ENCODE data around the gene PANK1. TPM values are rescaled to one million over a fixed set of nuclear protein-coding genes. Genes with fewer than 3 reads are reported as not detected.

The PANK1 gene
- polyA plus RNA-seq, 2 of the 4 experiments (the other 2 are of a cell fraction) = 6.7 to 9.0 TPM

DNA sequence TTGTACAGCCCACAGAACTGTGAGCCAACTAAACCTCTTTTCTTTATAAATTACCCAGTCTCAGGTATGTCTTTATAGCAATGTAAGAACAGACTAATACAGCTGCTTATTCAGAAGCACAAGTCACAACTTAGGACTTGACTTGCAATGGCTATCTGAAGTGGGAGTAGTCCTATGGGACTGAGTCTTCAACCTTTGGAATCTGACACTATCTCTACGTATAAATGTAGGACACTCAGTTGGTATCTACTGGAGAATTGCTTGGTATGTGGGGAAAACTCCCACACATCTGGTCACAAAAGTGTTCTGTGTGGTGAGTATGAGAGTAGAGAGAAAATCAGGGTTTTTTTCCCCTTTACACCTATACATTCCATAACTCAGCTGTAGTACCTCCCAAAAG, 12.3 kb upstream of the PANK1 start:
- H3K4me2 ChIP-seq = no peak overlapping the region
- no peak overlapping the region for H3K27ac ChIP-seq
- DNase-seq (ENCODE audit: low read depth in 1 of 2, low spot score in 1 of 2) (no peak), FAIRE-seq (no peak), ATAC-seq (no peak)
- H3K9me3 ChIP-seq = no peaks in the 10 kb centered on the region
- no peak overlapping the region for H3K4me3 ChIP-seq
- no peaks in the 10 kb centered on the region for H3K4me1 ChIP-seq
- TF ChIP-seq JUN (IDR thresholded peaks at IDR 0.05) = no peak
- TF ChIP-seq ZFP36 (IDR thresholded peaks at IDR 0.05; ENCODE audit: borderline replicate concordance, partially characterized antibody) = no peak
- TF ChIP-seq HDAC2 (IDR thresholded peaks at IDR 0.05) = no peak
- no peak for TF ChIP-seq HEYL (CRISPR knock-in tag; IDR thresholded peaks at IDR 0.05)
- no peak for TF ChIP-seq BHLHE40 (IDR thresholded peaks at IDR 0.05; ENCODE audit: low read depth, low read length)
- no peak for TF ChIP-seq EHMT2 (IDR thresholded peaks at IDR 0.05; ENCODE audit: low read depth)
- TF ChIP-seq SREBF2 (IDR thresholded peaks at IDR 0.05) = no peak
- no peak for TF ChIP-seq MAFK (IDR thresholded peaks at IDR 0.05; ENCODE audit: partially characterized antibody)
- ChIA-PET POLR2A (no interaction called here), CTCF (no interaction called here)
- 58% methylated on average over 1 of the region's 1 CpG for WGBS (ENCODE audit: missing lambda C conversion rate)

DNA sequence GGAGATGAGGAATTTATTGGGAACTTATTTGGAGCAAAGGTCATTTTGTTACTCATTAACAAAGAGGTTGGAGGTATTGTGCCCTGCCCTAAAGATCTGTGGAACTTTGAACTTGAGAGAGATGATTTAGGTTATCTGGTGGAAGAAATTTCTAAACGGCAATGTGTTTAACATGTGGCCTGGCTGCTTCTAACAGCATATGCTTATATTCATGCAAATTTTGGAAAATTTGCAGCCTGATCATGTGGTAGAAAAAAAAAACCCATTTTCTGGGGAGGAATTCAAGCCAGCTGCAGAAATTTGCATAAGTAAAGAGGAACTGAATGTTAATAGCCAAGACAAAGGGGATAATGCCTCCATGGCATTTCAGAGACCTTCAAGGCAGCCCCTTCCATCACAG, 10.7 kb upstream of the PANK1 start:
- ChIA-PET POLR2A (no interaction called here), CTCF (interaction anchor here (0.6 kb wide), 1 partner anchor 76 kb away, joined by 3 read pairs; no protein-coding TSS in a partner anchor)
- Histone ChIP-seq H3K4me2 (no peak overlapping the region), H3K4me3 (no peak overlapping the region), H3K4me1 (no peaks in the 10 kb centered on the region), H3K9me3 (no peaks in the 10 kb centered on the region), H3K27ac (no peak overlapping the region)
- DNase-seq (ENCODE audit: low read depth in 1 of 2, low spot score in 1 of 2) (no peak), FAIRE-seq (no peak), ATAC-seq (no peak)
- TF ChIP-seq NR3C1 (IDR thresholded peaks at IDR 0.05) (no peak), KDM5A (IDR thresholded peaks at IDR 0.05) (no peak), PHF8 (IDR thresholded peaks at IDR 0.05; ENCODE audit: borderline replicate concordance, low read depth) (no peak), ZNF302 (CRISPR knock-in tag; IDR thresholded peaks at IDR 0.05) (no peak), CHD4 (IDR thresholded peaks at IDR 0.05; ENCODE audit: borderline replicate concordance) (no peak), FOSL2 (IDR thresholded peaks at IDR 0.05) (no peak), FOSL2 (CRISPR knock-in tag; IDR thresholded peaks at IDR 0.05) (no peak), HEYL (CRISPR knock-in tag; IDR thresholded peaks at IDR 0.05) (no peak), HOXB13 (CRISPR knock-in tag; IDR thresholded peaks at IDR 0.05; ENCODE audit: low read depth) (no peak), JUN (IDR thresholded peaks at IDR 0.05) (no peak), KDM1A (IDR thresholded peaks at IDR 0.05; ENCODE audit: low read depth) (no peak), POLR2AphosphoS2 (conservative IDR thresholded peaks at IDR 0.05; ENCODE audit: low read length) (no peak), ZSCAN20 (CRISPR knock-in tag; IDR thresholded peaks at IDR 0.05) (no peak), ZC3H11A (IDR thresholded peaks at IDR 0.05) (no peak), MAZ (IDR thresholded peaks at IDR 0.05; ENCODE audit: borderline replicate concordance, low read depth, low read length) (no peak)
- TF ChIP-seq, protein P1, sequence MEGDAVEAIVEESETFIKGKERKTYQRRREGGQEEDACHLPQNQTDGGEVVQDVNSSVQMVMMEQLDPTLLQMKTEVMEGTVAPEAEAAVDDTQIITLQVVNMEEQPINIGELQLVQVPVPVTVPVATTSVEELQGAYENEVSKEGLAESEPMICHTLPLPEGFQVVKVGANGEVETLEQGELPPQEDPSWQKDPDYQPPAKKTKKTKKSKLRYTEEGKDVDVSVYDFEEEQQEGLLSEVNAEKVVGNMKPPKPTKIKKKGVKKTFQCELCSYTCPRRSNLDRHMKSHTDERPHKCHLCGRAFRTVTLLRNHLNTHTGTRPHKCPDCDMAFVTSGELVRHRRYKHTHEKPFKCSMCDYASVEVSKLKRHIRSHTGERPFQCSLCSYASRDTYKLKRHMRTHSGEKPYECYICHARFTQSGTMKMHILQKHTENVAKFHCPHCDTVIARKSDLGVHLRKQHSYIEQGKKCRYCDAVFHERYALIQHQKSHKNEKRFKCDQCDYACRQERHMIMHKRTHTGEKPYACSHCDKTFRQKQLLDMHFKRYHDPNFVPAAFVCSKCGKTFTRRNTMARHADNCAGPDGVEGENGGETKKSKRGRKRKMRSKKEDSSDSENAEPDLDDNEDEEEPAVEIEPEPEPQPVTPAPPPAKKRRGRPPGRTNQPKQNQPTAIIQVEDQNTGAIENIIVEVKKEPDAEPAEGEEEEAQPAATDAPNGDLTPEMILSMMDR (IDR thresholded peaks at IDR 0.05) = no peak
- TF ChIP-seq, protein P2, sequence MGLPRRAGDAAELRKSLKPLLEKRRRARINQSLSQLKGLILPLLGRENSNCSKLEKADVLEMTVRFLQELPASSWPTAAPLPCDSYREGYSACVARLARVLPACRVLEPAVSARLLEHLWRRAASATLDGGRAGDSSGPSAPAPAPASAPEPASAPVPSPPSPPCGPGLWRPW (IDR thresholded peaks at IDR 0.05) = no peak
- WGBS (ENCODE audit: missing lambda C conversion rate) = 67% methylated on average over 1 of the region's 1 CpG

DNA sequence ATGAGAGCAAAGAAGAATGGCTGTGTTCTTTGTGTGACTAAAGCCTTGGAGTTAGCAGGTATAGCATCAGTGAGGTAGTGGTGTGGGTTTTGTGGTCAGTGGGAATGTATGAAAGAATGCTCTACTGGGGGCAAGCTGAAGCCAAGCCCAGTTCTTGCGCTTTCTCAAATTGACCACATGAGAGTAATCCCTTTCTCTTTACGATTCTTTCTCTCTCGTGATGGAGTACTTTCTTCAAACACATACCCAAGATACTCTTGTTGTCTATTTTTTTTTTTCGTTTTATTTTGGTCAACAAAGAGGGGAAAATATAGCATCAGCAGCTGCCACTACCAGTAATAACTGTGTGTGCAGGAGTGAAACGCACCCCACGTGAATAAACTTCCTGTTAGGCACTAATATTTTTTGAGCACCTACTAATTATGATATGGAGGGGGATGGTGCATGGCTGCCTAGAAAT, 8.4 kb upstream of the PANK1 start:
- no peaks in the 10 kb centered on the region; the same call in 2 of the 3 replicates for H3K9me3 ChIP-seq
- ChIA-PET CTCF (no interaction called here), POLR2A (interaction anchor here (1.2 kb wide), 1 partner anchor 10 kb away, joined by 4 read pairs; no protein-coding TSS in a partner anchor)
- ATAC-seq (no peak), FAIRE-seq (no peak), DNase-seq (ENCODE audit: low read depth in 1 of 2, low spot score in 1 of 2) (no peak)
- no peak overlapping the region for H3K4me3 ChIP-seq
- 47% methylated on average over 6 of the region's 6 CpGs for WGBS (ENCODE audit: missing lambda C conversion rate)
- no peak overlapping the region for H3K4me2 ChIP-seq
- no peaks in the 10 kb centered on the region for H3K4me1 ChIP-seq
- no peak overlapping the region for H3K27ac ChIP-seq
- TF ChIP-seq, protein P3, sequence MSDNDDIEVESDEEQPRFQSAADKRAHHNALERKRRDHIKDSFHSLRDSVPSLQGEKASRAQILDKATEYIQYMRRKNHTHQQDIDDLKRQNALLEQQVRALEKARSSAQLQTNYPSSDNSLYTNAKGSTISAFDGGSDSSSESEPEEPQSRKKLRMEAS (IDR thresholded peaks at IDR 0.05) = no peak
- TF ChIP-seq, protein P4, sequence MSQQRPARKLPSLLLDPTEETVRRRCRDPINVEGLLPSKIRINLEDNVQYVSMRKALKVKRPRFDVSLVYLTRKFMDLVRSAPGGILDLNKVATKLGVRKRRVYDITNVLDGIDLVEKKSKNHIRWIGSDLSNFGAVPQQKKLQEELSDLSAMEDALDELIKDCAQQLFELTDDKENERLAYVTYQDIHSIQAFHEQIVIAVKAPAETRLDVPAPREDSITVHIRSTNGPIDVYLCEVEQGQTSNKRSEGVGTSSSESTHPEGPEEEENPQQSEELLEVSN (IDR thresholded peaks at IDR 0.05; ENCODE audit: borderline replicate concordance, low read depth) = no peak
- no peak for TF ChIP-seq NFE2L2 (conservative IDR thresholded peaks at IDR 0.05; ENCODE audit: low read length)
- no peak for TF ChIP-seq MAZ (IDR thresholded peaks at IDR 0.05; ENCODE audit: borderline replicate concordance, low read depth, low read length)
- no peak for TF ChIP-seq CEBPB (IDR thresholded peaks at IDR 0.05)
- TF ChIP-seq RCOR1 (IDR thresholded peaks at IDR 0.05; ENCODE audit: low read depth, low read length) = no peak
- no peak for TF ChIP-seq CHD4 (IDR thresholded peaks at IDR 0.05; ENCODE audit: borderline replicate concordance)
- no peak for TF ChIP-seq RAD21 (conservative IDR thresholded peaks at IDR 0.05 in 1 of 2, IDR thresholded peaks at IDR 0.05 in 1 of 2)
- no peak for TF ChIP-seq CHD2 (IDR thresholded peaks at IDR 0.05; ENCODE audit: low read length, partially characterized antibody)
- TF ChIP-seq, protein P5, sequence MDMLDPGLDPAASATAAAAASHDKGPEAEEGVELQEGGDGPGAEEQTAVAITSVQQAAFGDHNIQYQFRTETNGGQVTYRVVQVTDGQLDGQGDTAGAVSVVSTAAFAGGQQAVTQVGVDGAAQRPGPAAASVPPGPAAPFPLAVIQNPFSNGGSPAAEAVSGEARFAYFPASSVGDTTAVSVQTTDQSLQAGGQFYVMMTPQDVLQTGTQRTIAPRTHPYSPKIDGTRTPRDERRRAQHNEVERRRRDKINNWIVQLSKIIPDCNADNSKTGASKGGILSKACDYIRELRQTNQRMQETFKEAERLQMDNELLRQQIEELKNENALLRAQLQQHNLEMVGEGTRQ (IDR thresholded peaks at IDR 0.05) = no peak
- TF ChIP-seq NR3C1 (IDR thresholded peaks at IDR 0.05) = no peak
- no peak for TF ChIP-seq EHF (CRISPR knock-in tag; IDR thresholded peaks at IDR 0.05)
- TF ChIP-seq ZSCAN20 (CRISPR knock-in tag; IDR thresholded peaks at IDR 0.05) = no peak
- TF ChIP-seq JUNB (IDR thresholded peaks at IDR 0.05) = no peak
- TF ChIP-seq, protein P6, sequence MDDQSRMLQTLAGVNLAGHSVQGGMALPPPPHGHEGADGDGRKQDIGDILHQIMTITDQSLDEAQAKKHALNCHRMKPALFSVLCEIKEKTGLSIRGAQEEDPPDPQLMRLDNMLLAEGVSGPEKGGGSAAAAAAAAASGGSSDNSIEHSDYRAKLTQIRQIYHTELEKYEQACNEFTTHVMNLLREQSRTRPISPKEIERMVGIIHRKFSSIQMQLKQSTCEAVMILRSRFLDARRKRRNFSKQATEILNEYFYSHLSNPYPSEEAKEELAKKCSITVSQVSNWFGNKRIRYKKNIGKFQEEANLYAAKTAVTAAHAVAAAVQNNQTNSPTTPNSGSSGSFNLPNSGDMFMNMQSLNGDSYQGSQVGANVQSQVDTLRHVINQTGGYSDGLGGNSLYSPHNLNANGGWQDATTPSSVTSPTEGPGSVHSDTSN (IDR thresholded peaks at IDR 0.05) = no peak

Measured in A549 (cell line).